ENCODE data around the gene SPACA6.

Gene SPACA6

DNA sequence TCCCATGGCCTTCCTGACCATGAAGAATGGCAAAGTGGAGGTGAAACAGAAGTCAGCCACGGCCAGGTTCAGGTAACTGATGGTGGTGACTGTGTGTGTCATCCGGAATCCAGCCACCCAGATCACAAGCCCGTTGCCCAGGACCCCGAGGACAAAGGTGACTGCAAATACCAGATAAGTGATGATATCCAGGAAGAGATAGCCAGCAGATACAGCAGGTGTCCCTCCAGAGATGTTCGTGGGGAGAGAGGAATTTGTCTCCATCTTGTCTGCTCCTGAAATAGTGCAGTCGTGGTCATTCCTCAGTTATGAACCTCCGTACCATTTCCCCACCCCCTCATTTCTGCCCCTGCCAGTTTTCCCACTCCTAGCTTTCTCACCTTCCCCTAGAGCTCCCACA is 53.6 kb downstream of the SPACA6 start:
- Histone ChIP-seq H2AFZ (ENCODE audit: low read length) (no peak overlapping the region), H3K9me2 (replicated peaks; ENCODE audit: low read depth, low read length) (no peaks in the 10 kb centered on the region), H3K9me3 (ENCODE audit: insufficient read depth, low read depth, low read length) (no peaks in the 10 kb centered on the region; the same call in 1 of the 2 replicates), H4K20me1 (ENCODE audit: insufficient read depth, low read length, poor library complexity, severe bottlenecking) (no peaks in the 10 kb centered on the region), H3K79me2 (ENCODE audit: insufficient read depth, low read length) (no peaks in the 10 kb centered on the region), H3K4me2 (ENCODE audit: low read depth, low read length, poor library complexity, severe bottlenecking) (no peak overlapping the region), H3K4me3 (ENCODE audit: low read length, poor library complexity, severe bottlenecking) (no peak overlapping the region), H3F3A (ENCODE audit: low read depth) (no peaks in the 10 kb centered on the region), H3K9ac (ENCODE audit: low read depth, low read length, poor library complexity, severe bottlenecking) (no peak overlapping the region), H3K36me3 (ENCODE audit: insufficient read depth, low read length) (no peaks in the 10 kb centered on the region), H3K4me1 (ENCODE audit: insufficient read depth, low read length, poor library complexity, severe bottlenecking) (no peaks in the 10 kb centered on the region), H3K27me3 (ENCODE audit: insufficient read depth, low read length, poor library complexity, severe bottlenecking) (no peaks in the 10 kb centered on the region)
- no peak for TF ChIP-seq EZH2phosphoT487 (IDR thresholded peaks at IDR 0.05; ENCODE audit: borderline replicate concordance)
- TF ChIP-seq, protein P1, sequence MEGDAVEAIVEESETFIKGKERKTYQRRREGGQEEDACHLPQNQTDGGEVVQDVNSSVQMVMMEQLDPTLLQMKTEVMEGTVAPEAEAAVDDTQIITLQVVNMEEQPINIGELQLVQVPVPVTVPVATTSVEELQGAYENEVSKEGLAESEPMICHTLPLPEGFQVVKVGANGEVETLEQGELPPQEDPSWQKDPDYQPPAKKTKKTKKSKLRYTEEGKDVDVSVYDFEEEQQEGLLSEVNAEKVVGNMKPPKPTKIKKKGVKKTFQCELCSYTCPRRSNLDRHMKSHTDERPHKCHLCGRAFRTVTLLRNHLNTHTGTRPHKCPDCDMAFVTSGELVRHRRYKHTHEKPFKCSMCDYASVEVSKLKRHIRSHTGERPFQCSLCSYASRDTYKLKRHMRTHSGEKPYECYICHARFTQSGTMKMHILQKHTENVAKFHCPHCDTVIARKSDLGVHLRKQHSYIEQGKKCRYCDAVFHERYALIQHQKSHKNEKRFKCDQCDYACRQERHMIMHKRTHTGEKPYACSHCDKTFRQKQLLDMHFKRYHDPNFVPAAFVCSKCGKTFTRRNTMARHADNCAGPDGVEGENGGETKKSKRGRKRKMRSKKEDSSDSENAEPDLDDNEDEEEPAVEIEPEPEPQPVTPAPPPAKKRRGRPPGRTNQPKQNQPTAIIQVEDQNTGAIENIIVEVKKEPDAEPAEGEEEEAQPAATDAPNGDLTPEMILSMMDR (conservative IDR thresholded peaks at IDR 0.05; ENCODE audit: low read length): no peak

DNA sequence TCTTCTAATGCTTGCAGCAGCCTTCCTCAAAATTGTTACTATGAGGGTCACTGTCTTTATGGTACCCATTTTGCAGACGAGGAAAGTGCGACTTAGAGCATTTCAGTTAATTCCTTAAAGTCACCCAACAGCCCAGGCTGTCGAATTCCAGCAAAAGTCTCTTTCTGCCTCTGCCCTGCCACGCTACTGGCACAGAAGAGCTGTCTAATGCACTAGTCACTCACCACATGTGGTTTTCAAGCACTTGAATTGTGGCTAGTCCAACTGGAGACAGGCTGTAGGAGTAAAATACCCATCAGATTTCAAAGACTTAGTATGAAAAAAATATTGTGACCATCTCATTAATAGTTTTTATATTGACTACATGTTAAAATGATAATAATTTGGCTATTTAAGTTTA is 56.8 kb downstream of the SPACA6 start:
- Histone ChIP-seq H3K4me3 (ENCODE audit: low read length, poor library complexity, severe bottlenecking) (no peak overlapping the region), H3K27me3 (ENCODE audit: insufficient read depth, low read length, poor library complexity, severe bottlenecking) (no peaks in the 10 kb centered on the region), H2AFZ (ENCODE audit: low read length) (no peak overlapping the region), H3K4me2 (ENCODE audit: low read depth, low read length, poor library complexity, severe bottlenecking) (no peak overlapping the region), H3K79me2 (ENCODE audit: insufficient read depth, low read length) (no peaks in the 10 kb centered on the region), H3K4me1 (ENCODE audit: insufficient read depth, low read length, poor library complexity, severe bottlenecking) (no peaks in the 10 kb centered on the region), H3K36me3 (ENCODE audit: insufficient read depth, low read length) (no peaks in the 10 kb centered on the region), H3K9me2 (replicated peaks; ENCODE audit: low read depth, low read length) (no peaks in the 10 kb centered on the region), H3K9ac (ENCODE audit: low read depth, low read length, poor library complexity, severe bottlenecking) (no peak overlapping the region), H4K20me1 (ENCODE audit: insufficient read depth, low read length, poor library complexity, severe bottlenecking) (no peaks in the 10 kb centered on the region), H3K9me3 (ENCODE audit: insufficient read depth, low read depth, low read length) (no peaks in the 10 kb centered on the region; the same call in 1 of the 2 replicates), H3F3A (ENCODE audit: low read depth) (no peaks in the 10 kb centered on the region)
- TF ChIP-seq EZH2phosphoT487 (IDR thresholded peaks at IDR 0.05; ENCODE audit: borderline replicate concordance): no peak
- TF ChIP-seq, protein P1 (conservative IDR thresholded peaks at IDR 0.05; ENCODE audit: low read length): no peak

DNA sequence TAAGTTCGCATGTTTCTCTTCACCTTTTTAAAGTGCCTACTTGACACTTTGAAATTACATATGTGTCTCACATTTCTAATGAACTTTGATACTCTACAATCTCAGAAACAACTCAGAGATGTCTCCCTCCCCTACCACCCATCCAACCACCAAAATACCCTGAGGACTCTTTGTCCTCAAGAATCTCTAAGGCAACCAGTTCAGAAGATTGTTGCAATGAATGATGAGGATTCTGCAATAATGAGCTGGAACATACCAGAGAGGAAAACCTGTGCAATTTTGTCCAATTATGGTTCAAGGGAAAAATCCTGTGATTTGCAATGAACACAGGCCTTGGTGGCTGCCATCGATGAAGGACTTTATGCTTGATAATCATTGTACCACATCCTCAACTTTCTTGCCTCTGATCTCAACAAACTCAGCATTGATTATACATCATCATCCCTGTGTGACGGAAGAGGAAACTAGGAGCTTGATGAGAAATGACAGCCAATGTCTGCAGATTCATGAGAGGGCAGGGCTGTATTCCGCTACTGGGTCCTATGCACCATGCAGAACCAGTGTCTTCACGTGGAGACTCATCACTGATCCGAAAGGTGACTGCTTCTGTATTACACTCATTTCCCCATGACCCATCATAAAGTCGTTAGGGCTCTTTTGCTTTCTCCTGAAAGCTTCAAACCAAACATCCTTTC is 57.4 kb downstream of the SPACA6 start:
- no peaks in the 10 kb centered on the region for H3K79me2 ChIP-seq (ENCODE audit: insufficient read depth, low read length)

More for the DNA sequence above, 57.4 kb downstream of the SPACA6 start:
- no peaks in the 10 kb centered on the region for H3K4me1 ChIP-seq (ENCODE audit: insufficient read depth, low read length, poor library complexity, severe bottlenecking)
- no peaks in the 10 kb centered on the region for H3K36me3 ChIP-seq (ENCODE audit: insufficient read depth, low read length)
- no peak overlapping the region for H2AFZ ChIP-seq (ENCODE audit: low read length)
- no peaks in the 10 kb centered on the region for H4K20me1 ChIP-seq (ENCODE audit: insufficient read depth, low read length, poor library complexity, severe bottlenecking)
- H3K9me2 ChIP-seq (replicated peaks; ENCODE audit: low read depth, low read length): no peaks in the 10 kb centered on the region
- TF ChIP-seq, protein P1 (conservative IDR thresholded peaks at IDR 0.05; ENCODE audit: low read length): no peak
- no peak for TF ChIP-seq EZH2phosphoT487 (IDR thresholded peaks at IDR 0.05; ENCODE audit: borderline replicate concordance)
- no peaks in the 10 kb centered on the region for H3K27me3 ChIP-seq (ENCODE audit: insufficient read depth, low read length, poor library complexity, severe bottlenecking)
- no peak overlapping the region for H3K4me3 ChIP-seq (ENCODE audit: low read length, poor library complexity, severe bottlenecking)
- H3K4me2 ChIP-seq (ENCODE audit: low read depth, low read length, poor library complexity, severe bottlenecking): no peak overlapping the region
- no peaks in the 10 kb centered on the region for H3F3A ChIP-seq (ENCODE audit: low read depth)
- H3K9me3 ChIP-seq (ENCODE audit: insufficient read depth, low read depth, low read length): no peaks in the 10 kb centered on the region; the same call in 1 of the 2 replicates
- no peak overlapping the region for H3K9ac ChIP-seq (ENCODE audit: low read depth, low read length, poor library complexity, severe bottlenecking)
